Liver (tissue), 9 donors: ENCODE data around the gene SMIM44. TPM values are rescaled to one million over a fixed set of nuclear protein-coding genes. Genes with fewer than 3 reads are reported as not detected.

ENCODE experiments used
- DNase-seq: peaks from one replicate; pipeline ENCODE4 v3.0.0-alpha.2; 2017; ENCODE audit warnings: low spot score
- H3K27ac ChIP-seq, 2 donors: one replicate each; pipeline ENCODE4 v1.7.0; 2013; ENCODE audit warnings: inconsistent platforms in 2 of 2, low read length in 2 of 2, control low read depth in 1 of 2, low read depth in 1 of 2, mild to moderate bottlenecking in 1 of 2
- H3K27me3 ChIP-seq, 4 donors: one replicate each; pipeline versions ENCODE4 v1.6.1 to v1.7.0; 2013; ENCODE audit warnings: low read length in 3 of 4, inconsistent platforms in 1 of 4, mild to moderate bottlenecking in 1 of 4, moderate library complexity in 1 of 4; ENCODE audit not compliant: control insufficient read depth in 4 of 4, insufficient read depth in 4 of 4
- H3K36me3 ChIP-seq, 4 donors: one replicate each; pipeline versions ENCODE4 v1.6.1 to v1.7.0; 2013; ENCODE audit warnings: low read length in 3 of 4, mild to moderate bottlenecking in 3 of 4, low read depth in 1 of 4, moderate library complexity in 1 of 4; ENCODE audit not compliant: control insufficient read depth in 4 of 4, insufficient read depth in 3 of 4
- H3K4me1 ChIP-seq, 4 donors: one replicate each; pipeline versions ENCODE4 v1.6.1 to v1.7.0; 2013; ENCODE audit warnings: low read length in 3 of 4, mild to moderate bottlenecking in 3 of 4, moderate library complexity in 1 of 4; ENCODE audit not compliant: control insufficient read depth in 4 of 4, insufficient read depth in 4 of 4
- H3K4me3 ChIP-seq, 3 donors: one replicate each; pipeline versions ENCODE4 v1.6.1 to v1.7.0; 2013; ENCODE audit warnings: low read length in 3 of 3, control low read depth in 1 of 3, low read depth in 1 of 3, mild to moderate bottlenecking in 1 of 3
- H3K9ac ChIP-seq, 2 donors: one replicate each; pipeline ENCODE4 v1.7.0; 2013; ENCODE audit warnings: low read length in 2 of 2, mild to moderate bottlenecking in 2 of 2, moderate library complexity in 2 of 2, control low read depth in 1 of 2, low read depth in 1 of 2
- H3K9me3 ChIP-seq, 4 donors: one replicate each; pipeline versions ENCODE4 v1.6.1 to v1.7.0; 2013; ENCODE audit warnings: low read length in 3 of 4; ENCODE audit not compliant: control insufficient read depth in 4 of 4
- EGR1 ChIP-seq, 2 donors: IDR thresholded peaks; 2 replicates each; pipeline ENCODE4 v1.6.1; 2016 to 2018; ENCODE audit warnings: antibody characterized with exemption in 2 of 2, low read depth in 2 of 2
- FOXA1 ChIP-seq: IDR thresholded peaks from 2 replicates; pipeline ENCODE4 v1.6.1; 2016; ENCODE audit warnings: antibody characterized with exemption
- FOXA2 ChIP-seq: IDR thresholded peaks from 2 replicates; pipeline ENCODE4 v1.6.1; 2016; ENCODE audit warnings: antibody characterized with exemption
- GABPA ChIP-seq, 2 donors: IDR thresholded peaks in 1 of 2; conservative IDR thresholded peaks in 1 of 2; 2 replicates each; pipeline ENCODE4 v1.6.1; 2016; ENCODE audit warnings: antibody characterized with exemption in 2 of 2, mild to moderate bottlenecking in 1 of 2, moderate library complexity in 1 of 2
- HNF4A ChIP-seq, 2 donors: conservative IDR thresholded peaks; 2 replicates each; pipeline ENCODE4 v1.6.1; 2016; ENCODE audit warnings: antibody characterized with exemption in 2 of 2, mild to moderate bottlenecking in 2 of 2
- HNF4G ChIP-seq: IDR thresholded peaks from 2 replicates; pipeline ENCODE4 v1.6.1; 2016; ENCODE audit warnings: antibody characterized with exemption
- JUND ChIP-seq, 2 donors: IDR thresholded peaks; 2 replicates each; pipeline ENCODE4 v1.6.1; 2016; ENCODE audit warnings: antibody characterized with exemption in 2 of 2
- MAX ChIP-seq: IDR thresholded peaks from 2 replicates; pipeline ENCODE4 v1.6.1; 2016; ENCODE audit warnings: antibody characterized with exemption
- NR2F2 ChIP-seq: IDR thresholded peaks from 2 replicates; pipeline ENCODE4 v1.6.1; 2016; ENCODE audit warnings: antibody characterized with exemption
- REST ChIP-seq: IDR thresholded peaks from 2 replicates; pipeline ENCODE4 v1.6.1; 2016; ENCODE audit warnings: antibody characterized with exemption, mild to moderate bottlenecking
- RXRA ChIP-seq, 2 donors: IDR thresholded peaks; 2 replicates each; pipeline ENCODE4 v1.6.1; 2017 to 2018; ENCODE audit warnings: antibody characterized with exemption in 2 of 2, mild to moderate bottlenecking in 1 of 2
- TAF1 ChIP-seq: conservative IDR thresholded peaks from 2 replicates; pipeline ENCODE4 v1.6.1; 2016; ENCODE audit warnings: antibody characterized with exemption, mild to moderate bottlenecking
- YY1 ChIP-seq: IDR thresholded peaks from 2 replicates; pipeline ENCODE4 v1.6.1; 2016; ENCODE audit warnings: antibody characterized with exemption, mild to moderate bottlenecking
- ZBTB33 ChIP-seq: IDR thresholded peaks from 2 replicates; pipeline ENCODE4 v1.6.1; 2016; ENCODE audit warnings: antibody characterized with exemption
- WGBS: extraction: QIAGEN DNeasy Blood & Tissue Kit; methylation state at CpG from one replicate; pipeline ENCODE4 v1.1.7; 2013; 5-methylcytosine and 5-hydroxymethylcytosine counted together
- polyA plus RNA-seq, 2 donors: library from polyadenylated mRNA; stranded (reverse) in 1 of 2; unstranded in 1 of 2; fragments of 200-250 nt in 1 of 2; fragments of >200 nt in 1 of 2; fragmentation: Nextera tagmentation in 1 of 2; extraction: Ambion mirVana in 1 of 2; gene quantifications; one replicate each; pipeline versions ENCODE4 v1.2.1 to v1.2.3, GENCODE V29; 2013 to 2015
- total RNA-seq, 2 donors: library from RNA; depleted of rRNA; stranded (reverse); fragments of >200 nt; gene quantifications; one replicate each; pipeline ENCODE4 v1.2.3, GENCODE V29; 2014
- TF ChIP-seq, protein P1 (sequence below): fragments of 150-350 bp; IDR thresholded peaks from 2 replicates; pipeline ENCODE4 v1.5.1; 2017; ENCODE audit warnings: improper control_type of control experiment, low read depth, low read length; ENCODE audit not compliant: missing input control
- donor health status: healthy.
- donor health status: healthy.
- donor health status: healthy.
- donor health status: healthy.
- donor health status: healthy.

Gene SMIM44
- total and polyA plus RNA-seq, 4 donors: not detected

GRCh38 chr19:3518255-3518654 is 35.0 kb upstream of the SMIM44 start:
- no peaks in the 10 kb centered on the region for H3K9me3 ChIP-seq
- WGBS: 86% methylated on average over 10 of the region's 10 CpGs
- no peak for DNase-seq
- no peaks in the 10 kb centered on the region for H3K27me3 ChIP-seq
- no peak for TF ChIP-seq GABPA (IDR thresholded peaks at IDR 0.05 in 1 of 2, conservative IDR thresholded peaks at IDR 0.05 in 1 of 2)
- no peak for TF ChIP-seq RXRA (IDR thresholded peaks at IDR 0.05)
- no peak for TF ChIP-seq NR2F2
- no peak for TF ChIP-seq FOXA1
- no peak for TF ChIP-seq YY1
- TF ChIP-seq MAX: no peak
- no peak for TF ChIP-seq TAF1
- no peak for TF ChIP-seq HNF4A (conservative IDR thresholded peaks at IDR 0.05)
- TF ChIP-seq EGR1 (IDR thresholded peaks at IDR 0.05; ENCODE audit: low read depth in 2 of 2): no peak
- TF ChIP-seq HNF4G: no peak
- TF ChIP-seq, protein P1, sequence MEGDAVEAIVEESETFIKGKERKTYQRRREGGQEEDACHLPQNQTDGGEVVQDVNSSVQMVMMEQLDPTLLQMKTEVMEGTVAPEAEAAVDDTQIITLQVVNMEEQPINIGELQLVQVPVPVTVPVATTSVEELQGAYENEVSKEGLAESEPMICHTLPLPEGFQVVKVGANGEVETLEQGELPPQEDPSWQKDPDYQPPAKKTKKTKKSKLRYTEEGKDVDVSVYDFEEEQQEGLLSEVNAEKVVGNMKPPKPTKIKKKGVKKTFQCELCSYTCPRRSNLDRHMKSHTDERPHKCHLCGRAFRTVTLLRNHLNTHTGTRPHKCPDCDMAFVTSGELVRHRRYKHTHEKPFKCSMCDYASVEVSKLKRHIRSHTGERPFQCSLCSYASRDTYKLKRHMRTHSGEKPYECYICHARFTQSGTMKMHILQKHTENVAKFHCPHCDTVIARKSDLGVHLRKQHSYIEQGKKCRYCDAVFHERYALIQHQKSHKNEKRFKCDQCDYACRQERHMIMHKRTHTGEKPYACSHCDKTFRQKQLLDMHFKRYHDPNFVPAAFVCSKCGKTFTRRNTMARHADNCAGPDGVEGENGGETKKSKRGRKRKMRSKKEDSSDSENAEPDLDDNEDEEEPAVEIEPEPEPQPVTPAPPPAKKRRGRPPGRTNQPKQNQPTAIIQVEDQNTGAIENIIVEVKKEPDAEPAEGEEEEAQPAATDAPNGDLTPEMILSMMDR: no peak
- TF ChIP-seq JUND (IDR thresholded peaks at IDR 0.05): no peak
- peaks cover 0 to 3% (median 1%) of the 10 kb centered on the region in 4 donors for H3K36me3 ChIP-seq
- no peak overlapping the region for H3K4me3 ChIP-seq
- peak overlapping the region; percentile 7 to 10 for H3K27ac ChIP-seq
- H3K4me1 ChIP-seq: peaks cover 13 to 44% (median 29%) of the 10 kb centered on the region in 4 donors
- no peak overlapping the region for H3K9ac ChIP-seq

GRCh38 chr19:3517638-3518037 is 34.4 kb upstream of the SMIM44 start:
- no peak for DNase-seq
- peak overlapping the region; percentile 52 to 63 for H3K27ac ChIP-seq
- TF ChIP-seq HNF4A (conservative IDR thresholded peaks at IDR 0.05): peak; percentile 41 to 65
- TF ChIP-seq MAX: no peak
- TF ChIP-seq HNF4G: no peak
- TF ChIP-seq FOXA2: peak; percentile 14
- TF ChIP-seq ZBTB33: no peak
- peak; percentile 32 for TF ChIP-seq REST
- TF ChIP-seq JUND (IDR thresholded peaks at IDR 0.05): no peak
- TF ChIP-seq YY1: no peak
- no peak for TF ChIP-seq TAF1
- TF ChIP-seq RXRA (IDR thresholded peaks at IDR 0.05): peak; percentile 14 to 59
- 27% methylated on average over 2 of the region's 2 CpGs for WGBS
- no peak overlapping the region for H3K9ac ChIP-seq
- no peak overlapping the region for H3K4me3 ChIP-seq
- H3K36me3 ChIP-seq: peaks cover 0 to 3% (median 1%) of the 10 kb centered on the region in 4 donors
- H3K4me1 ChIP-seq: peaks cover 18 to 47% (median 35%) of the 10 kb centered on the region in 4 donors
- H3K9me3 ChIP-seq: no peaks in the 10 kb centered on the region
- no peaks in the 10 kb centered on the region for H3K27me3 ChIP-seq
